NCI-H82 (cell line): Measurements from ENCODE around the gene PCDHB4.
"Not testable (repeated sequence)": the region's sequence is repeated elsewhere in the genome, so short reads cannot be mapped to it uniquely, and the experiment has no call there.

Source experiments
- DNase-seq: peaks from one replicate; lab custom pipeline; 2025; lab: John Stamatoyannopoulos, UW

The PCDHB4 gene

GRCh38 chr5:141150224-141150992, 28.8 kb downstream of the PCDHB4 start:
- no peak for DNase-seq

GRCh38 chr5:141150993-141151325, 29.3 kb downstream of the PCDHB4 start:
- no peak for DNase-seq

GRCh38 chr5:141151632-141152031, 30.0 kb downstream of the PCDHB4 start:
- DNase-seq, result not testable (repeated sequence)

- not testable (repeated sequence) for DNase-seq
Measured at GRCh38 chr5:141152096-141152495, 30.5 kb downstream of the PCDHB4 start.

- peak; percentile 3 for DNase-seq
Measured at GRCh38 chr5:141155540-141156374, 34.1 kb downstream of the PCDHB4 start.

GRCh38 chr5:141157356-141157755, 35.7 kb downstream of the PCDHB4 start:
- DNase-seq, result not testable (repeated sequence)

- not testable (repeated sequence) for DNase-seq
Measured at GRCh38 chr5:141157901-141158300, 36.3 kb downstream of the PCDHB4 start.

GRCh38 chr5:141172381-141173204, 51.0 kb downstream of the PCDHB4 start, which contains the start of gene PCDHB7:
Gene PCDHB7 (plus strand): TSS chr5:141172644. CDS start chr5:141172836, 192 bp downstream.
- peak; percentile 36 for DNase-seq

GRCh38 chr5:141174291-141175104, 52.9 kb downstream of the PCDHB4 start:
- not testable (repeated sequence) for DNase-seq
